HCT116 (cell line): ENCODE measurements around the gene ERCC4. TPM values are rescaled to one million over a fixed set of nuclear protein-coding genes. Genes with fewer than 3 reads are reported as not detected.

Source experiments
- ATAC-seq: fragments of 200-7000 bp; cut with Tn5 transposase; 2 replicates; pipeline ENCODE4 v1.9.1; 2020; ENCODE audit warnings: mild to moderate bottlenecking, moderate library complexity
- BruUV-seq: library from RNA; stranded (reverse); fragments of 400-500 nt; replicated peaks from 2 replicates; lab custom pipeline; 2021; lab: Mats Ljungman, UMichigan
- CTCF ChIA-PET: fragments of 300-600 bp; sonication (Branson Sonifier 250); formaldehyde crosslinking; loops from one replicate; lab custom pipeline; 2021; ENCODE audit warnings: antibody characterized with exemption; lab: Charles Lee
- POLR2A ChIA-PET: fragments of 300-600, 350-600 bp; sonication (Branson Sonifier 250); formaldehyde crosslinking; loops from one replicate; lab custom pipeline; 2021; ENCODE audit warnings: antibody characterized with exemption; lab: Charles Lee
- RAD21 ChIA-PET, 2 experiments: fragments of 300-600 bp; sonication (Branson Sonifier 250); formaldehyde crosslinking; loops; one replicate each; lab custom pipeline; 2023; ENCODE audit warnings: low total read pairs in 2 of 2; ENCODE audit not compliant: uncharacterized antibody in 2 of 2, unreplicated experiment in 2 of 2, low non-redundant PET in 1 of 2; lab: Charles Lee
- DNase-seq: peaks from one replicate; pipeline ENCODE4 v3.0.0-alpha.2; 2010; ENCODE audit warnings: low read depth, low spot score
- H2AFZ ChIP-seq: fragments of 200-600 bp; shearing (Covaris generic), sonication (generic); 2 replicates; pipeline ENCODE4 v1.6.1; 2017; ENCODE audit warnings: low read depth, mixed run types, mixed read lengths, antibody characterized with exemption, low read length; ENCODE audit not compliant: poor library complexity, severe bottlenecking
- H3K27ac ChIP-seq: 2 replicates; pipeline ENCODE4 v1.5.1; 2012; ENCODE audit warnings: low read depth, low read length
- H3K27me3 ChIP-seq: fragments of 200-600 bp; sonication (generic); 2 replicates; pipeline ENCODE4 v1.6.1; 2016; ENCODE audit warnings: mixed run types, low read length, mixed read lengths; ENCODE audit not compliant: insufficient read depth
- H3K36me3 ChIP-seq, 2 experiments: fragments of 200-500 bp in 1 of 2; fragments of 200-600 bp in 1 of 2; sonication (Bioruptor generic) in 1 of 2; sonication (generic) in 1 of 2; 2 replicates each; pipeline versions ENCODE4 v1.5.1 to v1.6.1; 2014 to 2016; ENCODE audit warnings: low read length in 2 of 2, inconsistent platforms in 1 of 2, mixed read lengths in 1 of 2, mixed run types in 1 of 2; ENCODE audit not compliant: insufficient read depth in 2 of 2, control insufficient read depth in 1 of 2
- H3K4me1 ChIP-seq, 2 experiments: fragments of 200-600 bp in 1 of 2; sonication (generic) in 1 of 2; 2 replicates each; pipeline versions ENCODE4 v1.5.1 to v1.6.1; 2012 to 2017; ENCODE audit warnings: low read length in 2 of 2, inconsistent platforms in 1 of 2, mild to moderate bottlenecking in 1 of 2, mixed read lengths in 1 of 2, mixed run types in 1 of 2, moderate library complexity in 1 of 2; ENCODE audit not compliant: insufficient read depth in 2 of 2, control insufficient read depth in 1 of 2
- H3K4me2 ChIP-seq: fragments of 200-600 bp; sonication (generic); 2 replicates; pipeline ENCODE4 v1.6.1; 2017; ENCODE audit warnings: mixed run types, low read length, mixed read lengths
- H3K4me3 ChIP-seq, 2 experiments: fragments of 200-600 bp in 1 of 2; sonication (generic) in 1 of 2; replicated peaks in 1 of 2; 2 replicates each; pipeline ENCODE4 v1.5.1; 2011 to 2016; ENCODE audit warnings: low read length in 2 of 2, control low read depth in 1 of 2, low read depth in 1 of 2, mild to moderate bottlenecking in 1 of 2, mixed read lengths in 1 of 2, mixed run types in 1 of 2
- H3K79me2 ChIP-seq: fragments of 200-600 bp; sonication (generic); 2 replicates; pipeline ENCODE4 v1.6.1; 2017; ENCODE audit warnings: mild to moderate bottlenecking, mixed run types, low read length, moderate library complexity, mixed read lengths; ENCODE audit not compliant: insufficient read depth
- H3K9ac ChIP-seq: fragments of 200-600 bp; sonication (generic); 2 replicates; pipeline ENCODE4 v1.6.1; 2016; ENCODE audit warnings: low read length, mixed read lengths
- H3K9me2 ChIP-seq: fragments of 200-600 bp; sonication (generic), shearing (Covaris generic); 2 replicates; pipeline ENCODE4 v1.6.1; 2017; ENCODE audit warnings: mixed run types, mild to moderate bottlenecking, moderate library complexity; ENCODE audit not compliant: insufficient read depth
- H3K9me3 ChIP-seq, 2 experiments: fragments of 200-500 bp in 1 of 2; fragments of 200-600 bp in 1 of 2; sonication (Bioruptor generic) in 1 of 2; sonication (generic) in 1 of 2; 2 replicates each; pipeline ENCODE4 v1.6.1; 2014 to 2017; ENCODE audit warnings: low read length in 2 of 2, mixed read lengths in 2 of 2, inconsistent platforms in 1 of 2, low read depth in 1 of 2, mild to moderate bottlenecking in 1 of 2, mixed run types in 1 of 2, moderate library complexity in 1 of 2; ENCODE audit not compliant: control insufficient read depth in 1 of 2, insufficient read depth in 1 of 2
- H4K20me1 ChIP-seq: fragments of 200-600 bp; sonication (generic), shearing (Covaris generic); 2 replicates; pipeline ENCODE4 v1.6.1; 2017; ENCODE audit warnings: mixed run types, mild to moderate bottlenecking, moderate library complexity; ENCODE audit not compliant: insufficient read depth
- ATF3 ChIP-seq: IDR thresholded peaks from 2 replicates; pipeline ENCODE4 v1.6.1; 2012
- CBX3 ChIP-seq: IDR thresholded peaks from 2 replicates; pipeline ENCODE4 v1.6.1; 2012; ENCODE audit warnings: low read depth
- CEBPB ChIP-seq: IDR thresholded peaks from 2 replicates; pipeline ENCODE4 v1.6.1; 2012; ENCODE audit warnings: low read depth
- CTCF ChIP-seq, 3 experiments: fragments of 200-600 bp in 1 of 3; sonication (generic) in 1 of 3; IDR thresholded peaks in 2 of 3; conservative IDR thresholded peaks in 1 of 3; 2 replicates each; pipeline ENCODE4 v1.5.1; 2012 to 2017; ENCODE audit warnings: low read depth in 2 of 3, low read length in 2 of 3, antibody characterized with exemption in 1 of 3, borderline replicate concordance in 1 of 3, control low read depth in 1 of 3, mild to moderate bottlenecking in 1 of 3, mixed read lengths in 1 of 3, mixed run types in 1 of 3, moderate library complexity in 1 of 3; ENCODE audit not compliant: insufficient read depth in 1 of 3
- ELF1 ChIP-seq: IDR thresholded peaks from 2 replicates; pipeline ENCODE4 v1.6.1; 2012; ENCODE audit warnings: low read depth, borderline replicate concordance
- EZH2phosphoT487 ChIP-seq: fragments of 200-600 bp; IDR thresholded peaks from 2 replicates; pipeline ENCODE4 v1.6.1; 2018; ENCODE audit warnings: antibody characterized with exemption, borderline replicate concordance
- FOSL1 ChIP-seq: IDR thresholded peaks from 2 replicates; pipeline ENCODE4 v1.6.1; 2012; ENCODE audit warnings: low read depth
- JUND ChIP-seq: IDR thresholded peaks from 2 replicates; pipeline ENCODE4 v1.6.1; 2012
- MAX ChIP-seq: IDR thresholded peaks from 2 replicates; pipeline ENCODE4 v1.6.1; 2012
- SP1 ChIP-seq: IDR thresholded peaks from 2 replicates; pipeline ENCODE4 v1.6.1; 2012; ENCODE audit warnings: low read depth
- SRF ChIP-seq: IDR thresholded peaks from 2 replicates; pipeline ENCODE4 v1.6.1; 2012; ENCODE audit warnings: low read depth
- TCF7L2 ChIP-seq: IDR thresholded peaks from 2 replicates; pipeline ENCODE4 v1.7.0; 2011; ENCODE audit warnings: borderline replicate concordance, inconsistent platforms; ENCODE audit not compliant: insufficient read depth, insufficient read length; ENCODE audit errors: extremely low read depth
- YY1 ChIP-seq: IDR thresholded peaks from 2 replicates; pipeline ENCODE4 v1.6.1; 2011; ENCODE audit warnings: low read length, low read depth, moderate library complexity, mild to moderate bottlenecking; ENCODE audit not compliant: insufficient replicate concordance; ENCODE audit errors: extremely low read depth
- ZBTB33 ChIP-seq: IDR thresholded peaks from 2 replicates; pipeline ENCODE4 v1.6.1; 2011; ENCODE audit warnings: mild to moderate bottlenecking, low read length, moderate library complexity; ENCODE audit not compliant: insufficient replicate concordance; ENCODE audit errors: extremely low read depth
- ZFX ChIP-seq: fragments of 450-650 bp; IDR thresholded peaks from 2 replicates; pipeline ENCODE4 v1.6.1; 2017
- ZNF274 ChIP-seq: fragments of 200-500 bp; sonication (Bioruptor generic); IDR thresholded peaks from 2 replicates; pipeline ENCODE4 v1.6.1; 2014; ENCODE audit warnings: mild to moderate bottlenecking, low read depth, low read length, inconsistent platforms
- intact Hi-C: fragments of 100-400 bp; cut with micrococcal nuclease; formaldehyde crosslinking; loops from 2 replicates; pipeline ENCODE4 v1.10.0; 2022
- total RNA-seq: library from RNA; stranded (reverse); gene quantifications from one replicate; pipeline ENCODE4 v1.2.1, GENCODE V29; 2021; ENCODE audit not compliant: unreplicated experiment

Gene ERCC4
- total RNA-seq, 1 experiment from 2014 or later = 10.4 TPM

DNA sequence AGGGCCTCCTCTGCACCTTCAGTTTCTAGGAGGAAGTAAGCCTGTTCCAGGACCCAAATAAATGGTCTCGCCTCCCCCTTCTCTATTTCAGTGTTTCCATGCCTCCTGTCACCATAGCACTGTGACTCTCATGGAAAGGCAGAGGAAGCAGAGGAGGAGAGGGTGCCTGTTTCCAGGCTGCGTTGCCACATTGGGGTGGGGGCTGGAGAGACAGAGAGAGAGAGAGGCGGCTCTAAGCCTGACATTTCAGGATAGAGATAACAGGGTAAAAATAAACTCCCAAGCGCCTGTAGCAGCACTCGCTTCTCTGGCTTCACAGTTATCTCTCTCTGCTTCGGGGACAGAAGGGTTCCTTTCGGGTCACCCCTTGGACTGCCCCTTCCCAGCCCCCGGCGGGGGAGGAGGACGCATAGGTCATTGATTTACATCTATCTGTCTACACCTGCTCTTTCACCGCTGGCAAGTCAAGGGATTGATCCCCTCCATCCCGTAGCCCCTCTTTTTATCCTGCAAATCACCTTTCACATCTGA lies 80.0 kb downstream of the ERCC4 start:
- no peak overlapping the region for H3K27ac ChIP-seq
- no peak overlapping the region for H3K4me2 ChIP-seq
- no peaks in the 10 kb centered on the region for H3K27me3 ChIP-seq
- no TSS peak for BruUV-seq
- ATAC-seq (no peak), DNase-seq (no peak)
- H3K4me3 ChIP-seq = no peak overlapping the region
- CTCF ChIA-PET = no interaction called here
- H3K9me3 ChIP-seq = no peaks in the 10 kb centered on the region
- H3K79me2 ChIP-seq = no peaks in the 10 kb centered on the region
- no peaks in the 10 kb centered on the region for H4K20me1 ChIP-seq
- POLR2A ChIA-PET = no interaction called here
- H3K9me2 ChIP-seq = no peaks in the 10 kb centered on the region
- H3K36me3 ChIP-seq = no peaks in the 10 kb centered on the region
- RAD21 ChIA-PET = no interaction called here
- H3K9ac ChIP-seq = no peak overlapping the region
- intact Hi-C loops = no loop called here
- H2AFZ ChIP-seq = no peak overlapping the region
- H3K4me1 ChIP-seq = peaks cover 0 to 6% of the 10 kb centered on the region in 2 experiments; a peak in 2 of 4 replicates
- TF ChIP-seq ZFX = no peak
- no peak for TF ChIP-seq CTCF (IDR thresholded peaks at IDR 0.05 in 2 of 3, conservative IDR thresholded peaks at IDR 0.05 in 1 of 3; ENCODE audit: borderline replicate concordance in 1 of 3, insufficient read depth in 1 of 3, low read depth in 2 of 3, low read length in 2 of 3)
- no peak for TF ChIP-seq SRF
- TF ChIP-seq YY1 = no peak
- no peak for TF ChIP-seq SP1
- no peak for TF ChIP-seq MAX
- no peak for TF ChIP-seq ATF3
- TF ChIP-seq FOSL1 = no peak
- TF ChIP-seq TCF7L2 = no peak
- TF ChIP-seq CEBPB = no peak
- no peak for TF ChIP-seq JUND
- no peak for TF ChIP-seq ZBTB33
- no peak for TF ChIP-seq CBX3
- no peak for TF ChIP-seq ELF1
- no peak for TF ChIP-seq ZNF274
- TF ChIP-seq EZH2phosphoT487 = no peak
